ENCODE measurements around the gene ESRRG.

The ESRRG gene

DNA sequence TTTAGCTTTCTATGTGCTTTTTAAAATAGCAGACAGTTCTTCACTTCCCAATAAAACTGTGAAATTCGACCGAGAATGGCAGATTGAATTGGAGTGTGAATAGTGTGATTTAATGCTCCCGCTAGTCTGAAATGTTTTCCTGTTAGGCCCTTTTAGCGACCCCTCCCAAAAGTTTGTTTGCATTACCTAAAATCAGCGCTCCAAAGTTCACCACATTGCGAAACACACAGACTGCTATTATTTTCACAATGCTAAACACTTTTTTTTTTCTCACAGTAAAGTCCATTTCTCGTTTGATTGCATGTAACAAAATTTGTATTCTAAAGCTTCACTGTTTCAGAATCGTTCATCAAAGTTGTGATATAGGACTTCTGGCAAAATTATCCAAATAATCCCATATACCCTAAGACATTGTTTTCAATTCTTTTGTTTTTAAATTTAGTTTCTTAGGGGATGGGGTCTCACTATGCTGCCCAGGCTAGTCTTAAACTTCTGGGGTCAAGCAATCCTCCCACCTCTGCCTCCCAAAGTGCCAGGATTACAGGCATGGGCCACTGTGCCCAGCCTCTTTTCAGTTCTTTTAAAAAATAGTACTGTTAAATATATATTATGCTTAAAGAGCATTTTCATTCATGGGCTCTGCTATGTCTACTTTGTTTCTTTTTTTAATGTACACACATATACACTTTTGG is 223.5 kb downstream of the ESRRG start:
- TF ChIP-seq, protein P1, sequence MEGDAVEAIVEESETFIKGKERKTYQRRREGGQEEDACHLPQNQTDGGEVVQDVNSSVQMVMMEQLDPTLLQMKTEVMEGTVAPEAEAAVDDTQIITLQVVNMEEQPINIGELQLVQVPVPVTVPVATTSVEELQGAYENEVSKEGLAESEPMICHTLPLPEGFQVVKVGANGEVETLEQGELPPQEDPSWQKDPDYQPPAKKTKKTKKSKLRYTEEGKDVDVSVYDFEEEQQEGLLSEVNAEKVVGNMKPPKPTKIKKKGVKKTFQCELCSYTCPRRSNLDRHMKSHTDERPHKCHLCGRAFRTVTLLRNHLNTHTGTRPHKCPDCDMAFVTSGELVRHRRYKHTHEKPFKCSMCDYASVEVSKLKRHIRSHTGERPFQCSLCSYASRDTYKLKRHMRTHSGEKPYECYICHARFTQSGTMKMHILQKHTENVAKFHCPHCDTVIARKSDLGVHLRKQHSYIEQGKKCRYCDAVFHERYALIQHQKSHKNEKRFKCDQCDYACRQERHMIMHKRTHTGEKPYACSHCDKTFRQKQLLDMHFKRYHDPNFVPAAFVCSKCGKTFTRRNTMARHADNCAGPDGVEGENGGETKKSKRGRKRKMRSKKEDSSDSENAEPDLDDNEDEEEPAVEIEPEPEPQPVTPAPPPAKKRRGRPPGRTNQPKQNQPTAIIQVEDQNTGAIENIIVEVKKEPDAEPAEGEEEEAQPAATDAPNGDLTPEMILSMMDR (IDR thresholded peaks at IDR 0.05; ENCODE audit: poor library complexity, severe bottlenecking) = no peak
- Histone ChIP-seq H3K36me3 (ENCODE audit: low read depth) (no peaks in the 10 kb centered on the region), H3K9me3 (ENCODE audit: severe bottlenecking) (no peaks in the 10 kb centered on the region), H3K27ac (ENCODE audit: poor library complexity, severe bottlenecking) (no peak overlapping the region), H3K27me3 (ENCODE audit: insufficient read depth, poor library complexity, severe bottlenecking) (no peaks in the 10 kb centered on the region), H3K4me3 (ENCODE audit: severe bottlenecking) (no peak overlapping the region), H3K4me1 (ENCODE audit: insufficient read depth, poor library complexity, severe bottlenecking) (no peaks in the 10 kb centered on the region)
- ATAC-seq (ENCODE audit: low read depth) = no peak
- DNase-seq (ENCODE audit: low spot score) = no peak

DNA sequence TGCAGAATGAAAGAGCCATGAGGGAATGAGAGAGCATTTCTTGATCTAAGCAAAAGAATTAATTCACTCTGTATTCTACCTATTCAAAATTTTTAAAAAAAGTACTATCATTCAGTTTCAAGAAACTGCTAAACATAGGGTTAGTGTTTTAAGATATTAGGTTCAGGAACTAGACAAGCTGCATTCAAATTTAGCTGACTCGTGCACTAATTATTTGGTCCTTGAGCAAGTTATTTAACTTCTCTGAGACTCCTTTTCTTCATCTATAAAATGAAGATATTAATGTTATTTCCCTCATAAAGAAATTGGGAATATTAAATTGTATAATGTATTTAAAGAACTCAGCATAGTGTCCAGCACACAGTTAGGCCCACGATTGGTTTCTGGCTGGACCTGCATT is 225.0 kb downstream of the ESRRG start:
- Histone ChIP-seq H3K27me3 (ENCODE audit: insufficient read depth, poor library complexity, severe bottlenecking) (no peaks in the 10 kb centered on the region), H3K36me3 (ENCODE audit: low read depth) (no peaks in the 10 kb centered on the region), H3K9me3 (ENCODE audit: severe bottlenecking) (no peaks in the 10 kb centered on the region), H3K27ac (ENCODE audit: poor library complexity, severe bottlenecking) (no peak overlapping the region), H3K4me3 (ENCODE audit: severe bottlenecking) (no peak overlapping the region), H3K4me1 (ENCODE audit: insufficient read depth, poor library complexity, severe bottlenecking) (no peaks in the 10 kb centered on the region)
- TF ChIP-seq, protein P1 (IDR thresholded peaks at IDR 0.05; ENCODE audit: poor library complexity, severe bottlenecking) = no peak
- no peak for DNase-seq (ENCODE audit: low spot score)
- no peak for ATAC-seq (ENCODE audit: low read depth)

DNA sequence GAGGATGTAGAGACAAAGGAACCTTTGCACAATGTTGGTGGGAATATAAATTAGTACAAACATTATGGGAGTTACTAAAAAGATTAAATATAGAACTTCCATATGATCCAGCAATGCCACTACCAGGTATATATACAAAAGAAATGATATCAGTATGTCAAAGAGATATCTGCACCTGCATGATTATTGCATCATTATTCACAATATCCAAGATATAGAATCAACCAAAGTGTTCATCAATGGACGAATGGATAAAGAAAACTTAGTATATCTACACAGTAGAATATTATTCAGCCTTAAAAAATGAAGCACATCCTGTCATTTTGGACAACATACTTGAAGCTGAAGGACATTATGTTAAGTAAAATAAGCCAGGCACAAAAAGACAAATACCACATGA is 238.2 kb downstream of the ESRRG start:
- ATAC-seq (ENCODE audit: low read depth) = no peak
- no peaks in the 10 kb centered on the region for H3K9me3 ChIP-seq (ENCODE audit: severe bottlenecking)
- no peak overlapping the region for H3K4me3 ChIP-seq (ENCODE audit: severe bottlenecking)
- H3K27me3 ChIP-seq (ENCODE audit: insufficient read depth, poor library complexity, severe bottlenecking) = no peaks in the 10 kb centered on the region
- H3K36me3 ChIP-seq (ENCODE audit: low read depth) = no peaks in the 10 kb centered on the region
- no peak overlapping the region for H3K27ac ChIP-seq (ENCODE audit: poor library complexity, severe bottlenecking)
- no peak for DNase-seq (ENCODE audit: low spot score)
- TF ChIP-seq, protein P1 (IDR thresholded peaks at IDR 0.05; ENCODE audit: poor library complexity, severe bottlenecking) = no peak
- no peaks in the 10 kb centered on the region for H3K4me1 ChIP-seq (ENCODE audit: insufficient read depth, poor library complexity, severe bottlenecking)

DNA sequence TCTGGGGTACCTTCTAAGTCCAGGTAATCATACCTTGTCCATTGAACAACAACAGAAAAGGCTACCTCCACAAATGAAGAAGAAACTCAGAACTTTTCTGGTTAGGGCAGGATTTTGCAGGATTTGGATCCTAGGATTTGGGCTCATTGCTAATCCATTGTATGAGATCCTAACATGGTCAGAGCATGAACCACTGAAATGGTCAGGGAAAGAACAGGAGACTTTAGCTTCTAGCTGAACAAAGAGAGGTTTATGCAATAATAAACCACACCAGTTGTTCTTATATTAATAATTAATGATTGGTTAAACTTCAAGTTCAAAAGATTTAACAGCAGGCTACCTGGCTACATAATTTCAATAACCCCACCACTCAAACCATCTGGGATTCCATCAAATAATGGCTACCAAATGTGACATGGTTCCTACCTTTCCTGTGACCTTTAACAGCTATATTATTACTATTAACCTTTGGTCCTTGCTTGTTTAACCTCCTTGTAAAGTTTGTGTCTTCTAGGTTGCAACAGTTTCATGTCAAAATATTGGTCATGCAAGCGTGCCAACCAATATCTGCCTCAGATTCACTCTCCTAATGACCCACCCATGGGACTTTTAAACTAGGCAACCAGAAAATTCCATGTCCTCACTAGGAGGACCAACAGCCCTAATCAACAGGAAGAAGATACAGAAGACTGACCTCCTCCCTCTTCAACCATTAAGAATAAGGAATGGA is 239.4 kb downstream of the ESRRG start:
- no peaks in the 10 kb centered on the region for H3K9me3 ChIP-seq (ENCODE audit: severe bottlenecking)
- no peak for ATAC-seq (ENCODE audit: low read depth)
- TF ChIP-seq, protein P1 (IDR thresholded peaks at IDR 0.05; ENCODE audit: poor library complexity, severe bottlenecking) = no peak

DNA sequence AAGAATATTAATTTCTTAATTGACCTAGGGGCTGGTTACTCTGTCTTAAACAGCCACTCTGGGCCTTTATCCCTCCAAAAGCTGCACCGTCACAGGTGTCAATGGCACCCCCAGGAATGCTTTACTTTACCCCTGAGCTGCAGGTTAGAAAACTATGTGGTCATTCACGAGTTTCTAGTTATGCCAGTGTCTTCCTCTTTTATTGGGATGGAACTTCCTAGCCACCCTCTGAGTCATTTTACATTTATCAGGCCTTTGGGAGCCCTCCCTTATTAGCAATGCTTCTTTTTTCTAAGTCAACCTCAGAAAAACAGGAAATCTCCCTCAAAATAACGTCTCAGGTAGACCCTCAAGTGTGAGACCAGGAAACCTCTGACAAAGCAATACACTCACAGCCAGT is 240.6 kb downstream of the ESRRG start:
- TF ChIP-seq, protein P1 (IDR thresholded peaks at IDR 0.05; ENCODE audit: poor library complexity, severe bottlenecking) = no peak
- no peak overlapping the region for H3K27ac ChIP-seq (ENCODE audit: poor library complexity, severe bottlenecking)
- no peak overlapping the region for H3K4me3 ChIP-seq (ENCODE audit: severe bottlenecking)
- ATAC-seq (ENCODE audit: low read depth) (no peak), DNase-seq (ENCODE audit: low spot score) (no peak)
- H3K4me1 ChIP-seq (ENCODE audit: insufficient read depth, poor library complexity, severe bottlenecking) = no peaks in the 10 kb centered on the region
- H3K36me3 ChIP-seq (ENCODE audit: low read depth) = no peaks in the 10 kb centered on the region
- H3K9me3 ChIP-seq (ENCODE audit: severe bottlenecking) = no peaks in the 10 kb centered on the region
- no peaks in the 10 kb centered on the region for H3K27me3 ChIP-seq (ENCODE audit: insufficient read depth, poor library complexity, severe bottlenecking)

More for the DNA sequence above, 239.4 kb downstream of the ESRRG start:
- Histone ChIP-seq H3K4me1 (ENCODE audit: insufficient read depth, poor library complexity, severe bottlenecking) (no peaks in the 10 kb centered on the region), H3K4me3 (ENCODE audit: severe bottlenecking) (no peak overlapping the region), H3K36me3 (ENCODE audit: low read depth) (no peaks in the 10 kb centered on the region), H3K27ac (ENCODE audit: poor library complexity, severe bottlenecking) (no peak overlapping the region), H3K27me3 (ENCODE audit: insufficient read depth, poor library complexity, severe bottlenecking) (no peaks in the 10 kb centered on the region)
- DNase-seq (ENCODE audit: low spot score) = no peak

All from RWPE2 (cell line).